NCI-H2107 treated with DMSO at 0.1 percent for 48 hours (cell line): ENCODE data around the gene CDAN1.
"Not testable (repeated sequence)": the region's sequence is repeated elsewhere in the genome, so short reads cannot be mapped to it uniquely, and the experiment has no call there.

Experiments
- DNase-seq: peaks from one replicate; lab custom pipeline; 2025; ENCODE audit not compliant: unreplicated experiment; lab: John Stamatoyannopoulos, UW

Gene CDAN1

GRCh38 chr15:42712584-42712983 is 24.3 kb downstream of the CDAN1 start:
- DNase-seq: no peak

DNA sequence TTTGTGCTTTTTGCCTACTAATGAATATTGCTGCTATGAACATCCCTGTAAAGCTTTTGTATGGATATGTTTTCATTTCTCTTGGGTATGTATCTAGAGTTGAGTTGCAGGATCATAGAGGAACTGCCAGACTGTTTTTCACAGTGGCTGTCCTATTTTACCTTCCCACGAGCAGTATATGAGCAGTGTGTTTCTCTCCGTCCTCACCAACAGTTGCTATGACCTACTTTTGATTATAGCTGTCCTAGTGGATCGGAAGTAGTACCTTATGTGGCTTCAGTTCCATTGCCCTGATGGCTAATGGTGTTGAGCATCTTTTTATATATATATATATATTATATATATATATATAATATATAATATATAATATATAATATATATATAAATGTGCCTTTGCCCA is 25.2 kb downstream of the CDAN1 start:
- no peak for DNase-seq

- no peak for DNase-seq
Observed at GRCh38 chr15:42710662-42711061, 26.3 kb downstream of the CDAN1 start.

DNA sequence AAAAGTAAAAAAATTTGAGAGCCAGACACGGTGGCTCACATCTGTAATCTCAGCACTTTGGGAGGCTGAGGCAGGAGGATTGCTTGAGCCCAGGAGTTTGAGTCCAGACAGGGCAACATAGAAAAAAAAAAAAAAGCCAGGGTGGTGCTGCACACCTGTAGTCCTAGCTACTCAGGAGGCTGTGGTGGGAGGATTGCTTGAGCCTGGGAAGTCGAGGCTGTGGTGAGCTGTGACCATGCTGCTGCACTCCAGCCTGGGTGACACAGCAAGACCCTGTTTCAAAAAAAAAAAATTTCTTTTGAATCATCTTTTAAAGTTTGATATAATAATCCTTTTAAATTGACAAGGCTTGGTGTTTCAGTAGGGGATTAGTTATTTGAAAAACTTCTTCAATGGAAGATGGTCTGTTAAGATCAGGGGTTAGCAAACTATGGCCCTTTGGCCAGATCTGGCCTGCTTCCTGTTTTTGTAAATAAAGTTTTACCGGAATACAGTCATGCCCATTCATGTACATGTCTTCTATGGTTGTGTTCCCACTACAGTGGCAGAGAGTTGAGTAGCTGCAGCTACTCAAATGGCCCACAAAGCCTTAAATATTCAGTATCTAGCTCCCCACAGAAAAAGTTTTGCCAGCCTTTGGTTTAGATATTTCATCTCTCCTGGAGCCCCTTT is 28.9 kb downstream of the CDAN1 start:
- no peak for DNase-seq

DNA sequence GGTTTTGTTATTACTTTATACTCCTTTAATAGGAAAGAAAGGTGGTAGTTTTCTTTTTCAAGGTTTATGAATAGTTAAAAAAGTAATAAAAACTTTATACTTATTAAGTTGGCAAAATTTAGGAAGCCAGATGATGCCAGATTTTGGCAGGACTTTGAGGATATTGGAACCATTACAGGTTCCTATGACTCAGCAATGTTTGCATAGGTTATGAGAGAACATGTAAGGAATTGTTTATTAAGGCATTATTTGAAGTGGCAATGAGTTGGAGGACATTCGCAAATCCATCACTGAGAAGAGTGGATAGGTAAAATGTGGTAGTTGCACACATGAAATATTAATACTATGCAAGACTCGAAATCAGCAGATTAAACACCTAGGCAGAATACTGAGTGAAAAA is 29.9 kb downstream of the CDAN1 start:
- DNase-seq: no peak

DNA sequence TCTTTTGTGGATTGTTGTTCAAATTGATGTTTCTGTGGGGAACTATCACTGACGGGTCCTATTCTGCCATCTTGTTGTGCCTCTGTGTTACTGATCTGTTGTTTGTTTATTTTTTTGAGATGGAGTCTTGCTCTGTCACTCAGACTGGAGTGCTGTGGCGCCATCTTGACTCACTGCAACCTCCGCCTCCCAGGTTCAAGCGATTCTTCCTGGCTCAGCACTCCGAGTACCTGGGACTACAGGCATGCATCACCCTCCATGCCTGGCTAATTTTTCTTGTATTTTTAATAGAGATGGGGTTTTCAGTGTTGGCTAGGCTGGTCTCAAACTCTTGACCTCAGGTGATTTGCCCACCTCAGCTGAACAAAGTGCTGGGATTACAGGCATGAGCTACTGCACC is 31.6 kb downstream of the CDAN1 start:
- DNase-seq: no peak

DNA sequence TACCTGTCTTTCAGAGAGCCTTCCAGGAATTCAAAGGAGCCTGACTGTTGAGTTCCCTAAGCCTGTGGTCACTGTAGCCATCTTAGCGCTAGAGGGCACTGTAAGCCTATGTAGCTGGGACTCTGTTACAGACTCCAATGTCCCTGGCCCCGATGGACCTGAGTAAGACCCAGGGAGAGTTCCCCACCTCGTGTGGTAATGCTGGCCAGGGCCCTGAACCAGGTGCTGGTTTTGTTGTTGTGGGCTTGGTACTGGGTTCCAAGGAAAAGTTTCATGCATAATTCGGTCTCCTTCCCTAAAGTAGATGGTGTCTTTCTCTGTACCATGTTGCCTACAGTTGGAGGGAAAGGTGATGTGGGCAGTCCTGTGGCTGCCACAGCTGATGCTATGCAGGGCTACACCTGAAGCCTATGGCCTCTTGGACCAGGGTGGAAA is 32.4 kb downstream of the CDAN1 start:
- peak; percentile 28 for DNase-seq

DNA sequence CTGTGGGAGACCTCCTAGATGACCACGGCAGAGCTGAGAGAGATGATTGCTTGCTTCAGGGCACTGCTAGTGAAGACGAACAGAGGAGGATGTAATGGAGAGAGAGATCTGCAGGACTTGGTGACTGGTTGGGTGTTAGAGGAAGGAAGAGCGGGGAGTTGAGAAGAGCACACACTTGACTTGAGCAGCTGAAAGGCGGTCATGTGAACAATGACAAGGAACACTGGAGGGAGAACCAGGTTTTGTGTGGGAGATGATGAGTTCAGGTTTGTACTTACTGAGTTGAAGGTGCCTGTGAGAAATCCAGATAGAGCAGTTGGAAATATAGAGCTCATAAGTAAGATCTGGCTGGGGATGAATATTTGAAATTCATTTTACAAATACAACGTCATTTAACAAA is 40.3 kb downstream of the CDAN1 start:
- DNase-seq: no peak

GRCh38 chr15:42695527-42696071 is 41.3 kb downstream of the CDAN1 start:
- DNase-seq: no peak

DNA sequence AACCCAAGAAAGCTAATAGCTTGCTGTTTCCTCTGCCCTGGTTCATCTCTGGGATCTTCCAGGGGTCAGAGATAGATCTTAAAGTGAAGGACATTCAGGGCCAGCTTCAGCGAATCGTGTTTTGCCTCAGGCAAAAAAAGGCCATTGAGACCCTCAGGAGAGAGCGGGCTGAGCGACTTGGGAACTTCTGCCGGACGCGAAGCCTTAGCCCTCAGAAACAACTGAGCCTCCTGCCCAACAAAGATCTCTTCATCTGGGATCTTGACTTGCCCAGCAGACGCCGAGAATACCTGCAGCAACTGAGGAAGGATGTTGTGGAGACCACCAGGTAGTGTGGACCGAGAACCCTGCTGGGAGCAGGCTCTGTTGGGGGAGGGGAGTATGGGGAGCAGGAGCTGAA is 42.5 kb downstream of the CDAN1 start:
- DNase-seq: no peak

GRCh38 chr15:42693942-42694341 is 43.0 kb downstream of the CDAN1 start:
- DNase-seq: no peak

- no peak for DNase-seq
Observed at GRCh38 chr15:42693496-42693895, 43.4 kb downstream of the CDAN1 start.

GRCh38 chr15:42692997-42693396 is 43.9 kb downstream of the CDAN1 start:
- DNase-seq: no peak

- DNase-seq: no peak
Observed at GRCh38 chr15:42692536-42692935, 44.4 kb downstream of the CDAN1 start.

- no peak for DNase-seq
Observed at GRCh38 chr15:42691770-42692169, 45.2 kb downstream of the CDAN1 start.

GRCh38 chr15:42691308-42691707 is 45.6 kb downstream of the CDAN1 start:
- DNase-seq: no peak

DNA sequence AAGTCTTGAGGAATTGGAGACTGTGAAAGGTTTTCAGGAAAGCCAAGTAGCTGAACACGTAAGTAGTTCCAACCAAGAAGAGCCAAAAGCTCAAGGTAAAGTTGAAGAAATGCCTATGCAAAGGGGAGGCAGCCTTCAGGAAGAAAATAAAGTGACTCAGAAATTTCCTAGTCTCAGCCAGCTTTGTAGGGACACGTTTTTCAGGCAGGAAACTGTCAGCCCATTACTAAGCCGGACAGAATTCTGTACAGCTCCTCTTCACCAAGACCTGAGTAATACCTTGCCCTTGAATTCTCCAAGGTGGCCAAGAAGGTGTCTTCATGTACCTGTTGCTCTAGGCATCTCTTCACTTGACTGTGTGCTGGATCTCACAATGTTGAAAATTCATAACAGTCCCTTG is 48.6 kb downstream of the CDAN1 start:
- DNase-seq: no peak

DNA sequence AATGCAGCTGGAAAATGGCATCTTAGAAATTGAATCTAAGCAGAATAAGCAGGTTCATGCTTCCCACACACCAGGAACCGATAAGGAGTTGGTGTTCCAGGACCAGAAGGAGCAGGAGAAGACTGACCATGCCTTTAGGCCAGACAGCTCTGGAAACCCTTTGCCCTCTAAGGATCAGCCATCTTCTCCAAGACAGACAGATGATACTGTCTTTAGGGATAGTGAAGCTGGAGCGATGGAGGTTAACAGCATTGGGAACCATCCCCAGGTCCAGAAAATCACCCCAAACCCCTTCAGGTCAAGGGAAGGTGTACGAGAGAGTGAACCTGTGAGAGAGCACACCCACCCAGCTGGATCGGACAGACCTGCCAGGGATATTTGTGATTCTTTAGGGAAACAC is 49.2 kb downstream of the CDAN1 start:
- DNase-seq: no peak

GRCh38 chr15:42686281-42686680 is 50.6 kb downstream of the CDAN1 start:
- no peak for DNase-seq

DNA sequence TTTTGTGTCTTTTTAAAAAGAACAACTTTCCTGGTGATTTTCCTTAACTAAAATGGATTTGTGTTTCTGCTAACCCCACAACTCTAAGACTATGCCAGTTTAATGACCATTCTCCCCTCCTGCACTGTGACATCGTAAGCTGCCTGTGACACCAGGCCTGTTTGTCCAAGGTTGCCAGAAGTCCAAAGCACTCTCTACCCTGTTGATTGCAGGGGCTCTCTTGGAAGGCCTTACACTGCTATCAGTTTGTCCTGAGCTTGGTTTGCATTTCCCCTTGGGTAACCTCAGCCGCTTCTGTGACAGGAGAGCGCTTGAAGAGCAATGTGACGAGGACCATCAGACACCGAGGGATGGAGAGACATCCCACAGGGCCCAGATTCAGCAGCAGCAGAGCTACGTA is 55.8 kb downstream of the CDAN1 start:
- DNase-seq: no peak

DNA sequence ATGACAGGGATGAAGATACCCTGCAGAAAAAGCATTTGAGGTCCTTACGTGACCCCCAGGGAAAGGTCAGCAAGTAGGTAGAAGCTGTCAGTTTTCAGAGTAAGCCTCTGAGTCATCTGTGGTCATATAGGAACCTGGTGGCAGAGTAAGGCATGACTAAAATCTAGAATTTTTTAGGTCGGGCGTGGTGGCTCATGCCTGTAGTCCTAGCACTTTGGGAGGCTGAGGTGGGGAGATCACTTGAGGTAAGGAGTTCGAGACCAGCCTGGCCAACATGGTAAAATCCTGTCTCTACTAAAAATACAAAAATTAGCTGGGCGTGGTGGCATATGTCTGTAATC is 56.8 kb downstream of the CDAN1 start:
- DNase-seq: not testable (repeated sequence)

- no peak for DNase-seq
Observed at GRCh38 chr15:42679285-42680141, 57.4 kb downstream of the CDAN1 start.
